B cell (primary cell): Measurements from ENCODE around the gene CAMK1.

Source experiments
- EZH2 ChIP-seq: IDR thresholded peaks from 2 replicates; pipeline ENCODE4 v1.6.1; 2012; ENCODE audit warnings: borderline replicate concordance, low read depth, mild to moderate bottlenecking, moderate library complexity, low read length; ENCODE audit not compliant: insufficient read depth, poor library complexity, severe bottlenecking
- TF ChIP-seq, protein P1 (sequence below): fragments of 200-600 bp; IDR thresholded peaks from one replicate; pipeline ENCODE4 v1.8.0; 2022; ENCODE audit warnings: antibody characterized with exemption, mild to moderate bottlenecking

DNA sequence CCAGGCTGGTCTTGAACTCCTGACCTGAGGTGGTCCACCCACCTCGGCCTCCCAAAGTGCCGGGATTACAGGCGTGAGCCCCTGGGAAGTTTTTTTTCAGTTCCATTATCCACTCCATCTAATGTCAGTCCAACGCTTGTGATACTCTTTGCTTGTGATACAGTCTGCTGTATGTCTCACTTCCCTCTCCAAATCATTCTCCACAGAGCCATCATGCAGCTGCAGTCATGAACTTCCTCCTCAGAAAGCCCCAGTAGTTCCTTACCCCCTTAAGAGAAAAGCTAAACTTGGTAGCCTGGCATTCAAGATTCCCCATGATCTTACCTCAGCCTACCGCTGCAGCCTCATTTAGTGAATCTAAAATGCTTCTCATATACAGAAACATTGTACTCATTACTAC is 25.5 kb upstream of the CAMK1 start:
- TF ChIP-seq, protein P1, sequence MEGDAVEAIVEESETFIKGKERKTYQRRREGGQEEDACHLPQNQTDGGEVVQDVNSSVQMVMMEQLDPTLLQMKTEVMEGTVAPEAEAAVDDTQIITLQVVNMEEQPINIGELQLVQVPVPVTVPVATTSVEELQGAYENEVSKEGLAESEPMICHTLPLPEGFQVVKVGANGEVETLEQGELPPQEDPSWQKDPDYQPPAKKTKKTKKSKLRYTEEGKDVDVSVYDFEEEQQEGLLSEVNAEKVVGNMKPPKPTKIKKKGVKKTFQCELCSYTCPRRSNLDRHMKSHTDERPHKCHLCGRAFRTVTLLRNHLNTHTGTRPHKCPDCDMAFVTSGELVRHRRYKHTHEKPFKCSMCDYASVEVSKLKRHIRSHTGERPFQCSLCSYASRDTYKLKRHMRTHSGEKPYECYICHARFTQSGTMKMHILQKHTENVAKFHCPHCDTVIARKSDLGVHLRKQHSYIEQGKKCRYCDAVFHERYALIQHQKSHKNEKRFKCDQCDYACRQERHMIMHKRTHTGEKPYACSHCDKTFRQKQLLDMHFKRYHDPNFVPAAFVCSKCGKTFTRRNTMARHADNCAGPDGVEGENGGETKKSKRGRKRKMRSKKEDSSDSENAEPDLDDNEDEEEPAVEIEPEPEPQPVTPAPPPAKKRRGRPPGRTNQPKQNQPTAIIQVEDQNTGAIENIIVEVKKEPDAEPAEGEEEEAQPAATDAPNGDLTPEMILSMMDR = no peak
- no peak for TF ChIP-seq EZH2
